Mucosa of rectum (tissue), 2 donors: ENCODE results near the gene MRPL37.

Source experiments
- H3K27ac ChIP-seq, 2 donors: one replicate each; pipeline ENCODE4 v1.7.0; 2013; ENCODE audit warnings: inconsistent platforms in 2 of 2, low read depth in 2 of 2, low read length in 2 of 2
- H3K27me3 ChIP-seq, 2 donors: one replicate each; pipeline ENCODE4 v1.7.0; 2013; ENCODE audit warnings: low read length in 2 of 2; ENCODE audit not compliant: control insufficient read depth in 2 of 2, insufficient read depth in 2 of 2
- H3K36me3 ChIP-seq, 2 donors: one replicate each; pipeline ENCODE4 v1.7.0; 2013; ENCODE audit warnings: low read length in 2 of 2; ENCODE audit not compliant: control insufficient read depth in 2 of 2, insufficient read depth in 2 of 2
- H3K4me1 ChIP-seq, 2 donors: one replicate each; pipeline ENCODE4 v1.7.0; 2013; ENCODE audit warnings: low read length in 2 of 2, mild to moderate bottlenecking in 1 of 2; ENCODE audit not compliant: control insufficient read depth in 2 of 2, insufficient read depth in 2 of 2
- H3K4me3 ChIP-seq, 2 donors: one replicate each; pipeline ENCODE4 v1.7.0; 2013; ENCODE audit warnings: low read length in 2 of 2
- H3K9ac ChIP-seq, 2 donors: one replicate each; pipeline ENCODE4 v1.7.0; 2013; ENCODE audit warnings: low read length in 2 of 2, low read depth in 1 of 2, mild to moderate bottlenecking in 1 of 2
- H3K9me3 ChIP-seq, 2 donors: one replicate each; pipeline ENCODE4 v1.7.0; 2013; ENCODE audit warnings: low read length in 2 of 2; ENCODE audit not compliant: control insufficient read depth in 2 of 2
- donor health status: healthy.
- donor health status: Normal muscosa, but diverticular disease.

Gene MRPL37

GRCh38 chr1:54199765-54200518 is at the start of gene MRPL37, which contains the start of gene CYB5RL:
Gene MRPL37 (plus strand): TSS chr1:54200167. CDS start chr1:54200244, 77 bp downstream.
Gene CYB5RL (minus strand): TSS chr1:54200030. CDS start chr1:54195616, 4,414 bp downstream.
- Histone ChIP-seq H3K4me1 (peaks cover 6 to 16% of the 10 kb centered on the region in 2 donors), H3K27me3 (no peaks in the 10 kb centered on the region), H3K27ac (peak within 1 kb of the TSS in 1 of 2 donors; percentile 39), H3K36me3 (peaks cover 8 to 14% of the 10 kb centered on the region in 2 donors), H3K4me3 (peak within 1 kb of the TSS; percentile 95 to 98), H3K9me3 (no peaks in the 10 kb centered on the region), H3K9ac (peak within 1 kb of the TSS; percentile 83 to 91)

GRCh38 chr1:54151013-54151412 is 49.0 kb upstream of the MRPL37 start:
- Histone ChIP-seq H3K36me3 (no peaks in the 10 kb centered on the region), H3K27me3 (no peaks in the 10 kb centered on the region)

GRCh38 chr1:54152696-54153095 is 47.3 kb upstream of the MRPL37 start, which contains the start of gene CDCP2:
Gene CDCP2 (minus strand): TSS chr1:54153000. CDS start chr1:54152922, 78 bp downstream.
- H3K9ac ChIP-seq, result no peak within 1 kb of the TSS
- no peaks in the 10 kb centered on the region for H3K27me3 ChIP-seq
- no peaks in the 10 kb centered on the region for H3K36me3 ChIP-seq
- no peak within 1 kb of the TSS for H3K27ac ChIP-seq
- no peaks in the 10 kb centered on the region for H3K9me3 ChIP-seq
- no peak within 1 kb of the TSS for H3K4me3 ChIP-seq
- peaks cover 3 to 10% of the 10 kb centered on the region in 2 donors for H3K4me1 ChIP-seq

More at GRCh38 chr1:54151013-54151412, 49.0 kb upstream of the MRPL37 start:
- peaks cover 3 to 8% of the 10 kb centered on the region in 2 donors for H3K4me1 ChIP-seq
- H3K4me3 ChIP-seq, result no peak overlapping the region
- no peak overlapping the region for H3K9ac ChIP-seq
- no peaks in the 10 kb centered on the region for H3K9me3 ChIP-seq
- no peak overlapping the region for H3K27ac ChIP-seq

GRCh38 chr1:54153535-54154439 is 46.2 kb upstream of the MRPL37 start:
- H3K9me3 ChIP-seq, result no peaks in the 10 kb centered on the region

GRCh38 chr1:54156201-54156600 is 43.8 kb upstream of the MRPL37 start:
- no peaks in the 10 kb centered on the region for H3K27me3 ChIP-seq

More at GRCh38 chr1:54153535-54154439, 46.2 kb upstream of the MRPL37 start:
- Histone ChIP-seq H3K4me3 (no peak overlapping the region), H3K4me1 (peaks cover 3 to 14% of the 10 kb centered on the region in 2 donors), H3K9ac (no peak overlapping the region), H3K36me3 (no peaks in the 10 kb centered on the region), H3K27me3 (no peaks in the 10 kb centered on the region), H3K27ac (no peak overlapping the region)

GRCh38 chr1:54156986-54157385 is 43.0 kb upstream of the MRPL37 start:
- no peaks in the 10 kb centered on the region for H3K36me3 ChIP-seq
- H3K9ac ChIP-seq, result no peak overlapping the region

More at GRCh38 chr1:54156201-54156600, 43.8 kb upstream of the MRPL37 start:
- H3K4me3 ChIP-seq, result no peak overlapping the region
- no peak overlapping the region for H3K9ac ChIP-seq
- no peaks in the 10 kb centered on the region for H3K36me3 ChIP-seq
- peaks cover 3 to 21% of the 10 kb centered on the region in 2 donors for H3K4me1 ChIP-seq
- no peaks in the 10 kb centered on the region for H3K9me3 ChIP-seq
- H3K27ac ChIP-seq, result no peak overlapping the region

GRCh38 chr1:54157401-54157800 is 42.6 kb upstream of the MRPL37 start:
- H3K4me1 ChIP-seq, result peaks cover 3 to 26% of the 10 kb centered on the region in 2 donors
- no peaks in the 10 kb centered on the region for H3K27me3 ChIP-seq
- H3K9me3 ChIP-seq, result no peaks in the 10 kb centered on the region
- no peak overlapping the region for H3K27ac ChIP-seq
- H3K36me3 ChIP-seq, result no peaks in the 10 kb centered on the region
- H3K9ac ChIP-seq, result no peak overlapping the region
- no peak overlapping the region for H3K4me3 ChIP-seq

More at GRCh38 chr1:54156986-54157385, 43.0 kb upstream of the MRPL37 start:
- Histone ChIP-seq H3K27me3 (no peaks in the 10 kb centered on the region), H3K27ac (no peak overlapping the region), H3K9me3 (no peaks in the 10 kb centered on the region), H3K4me1 (peaks cover 3 to 26% of the 10 kb centered on the region in 2 donors), H3K4me3 (no peak overlapping the region)

- Histone ChIP-seq H3K4me1 (peaks cover 5 to 30% of the 10 kb centered on the region in 2 donors), H3K36me3 (no peaks in the 10 kb centered on the region), H3K27me3 (no peaks in the 10 kb centered on the region), H3K4me3 (no peak overlapping the region), H3K9ac (no peak overlapping the region), H3K9me3 (no peaks in the 10 kb centered on the region), H3K27ac (no peak overlapping the region)
Observed at GRCh38 chr1:54158071-54158470, 41.9 kb upstream of the MRPL37 start.

GRCh38 chr1:54159733-54160316 is 40.1 kb upstream of the MRPL37 start:
- Histone ChIP-seq H3K9ac (no peak overlapping the region), H3K4me1 (peaks cover 2 to 30% of the 10 kb centered on the region in 2 donors), H3K36me3 (no peaks in the 10 kb centered on the region), H3K27me3 (no peaks in the 10 kb centered on the region), H3K9me3 (no peaks in the 10 kb centered on the region), H3K27ac (no peak overlapping the region), H3K4me3 (no peak overlapping the region)
